ENCODE data around the gene KRTAP10-12. TPM values are rescaled to one million over a fixed set of nuclear protein-coding genes. Genes with fewer than 3 reads are reported as not detected.

The KRTAP10-12 gene
- total and polyA plus RNA-seq, 3 donors from 2014 or later = not detected

- 60 to 81% methylated on average over 8 to 9 of the region's 9 CpGs for WGBS, 2 donors
- H3K36me3 ChIP-seq (ENCODE audit: low read depth, missing control alignments) = no peaks in the 10 kb centered on the region
- H3K4me3 ChIP-seq = no peak within 1 kb of the TSS
- H3K27me3 ChIP-seq = no peaks in the 10 kb centered on the region
- H3K27ac ChIP-seq = no peak within 1 kb of the TSS
- DNase-seq = no peak
- intact Hi-C loops (cut with DNase I; ENCODE audit: low total_unique reads) = no loop called here
- no peaks in the 10 kb centered on the region for H3K4me1 ChIP-seq
- H3K9me3 ChIP-seq = no peaks in the 10 kb centered on the region
- no peak for TF ChIP-seq CTCF (IDR thresholded peaks at IDR 0.05)
- no peak for TF ChIP-seq POLR2A (IDR thresholded peaks at IDR 0.05)
These were observed 42.3 kb upstream of the KRTAP10-12 start, which contains the start of gene KRTAP12-4 for GRCh38 chr21:44654576-44655175. KRTAP12-4 (minus strand) TSS chr21:44654659; CDS start chr21:44654614, 45 bp downstream.

GRCh38 chr21:44656868-44657267 lies 40.1 kb upstream of the KRTAP10-12 start:
- no peak for TF ChIP-seq CTCF (IDR thresholded peaks at IDR 0.05)
- TF ChIP-seq POLR2A (IDR thresholded peaks at IDR 0.05) = no peak
- no peak for DNase-seq
- no peaks in the 10 kb centered on the region for H3K36me3 ChIP-seq (ENCODE audit: low read depth, missing control alignments)
- H3K27me3 ChIP-seq = no peaks in the 10 kb centered on the region
- 48 to 53% methylated on average over 1 of the region's 1 CpG for WGBS, 2 donors
- H3K9me3 ChIP-seq = no peaks in the 10 kb centered on the region
- no peak overlapping the region for H3K4me3 ChIP-seq
- intact Hi-C loops (cut with DNase I; ENCODE audit: low total_unique reads) = no loop called here
- no peak overlapping the region for H3K27ac ChIP-seq
- H3K4me1 ChIP-seq = no peaks in the 10 kb centered on the region

- Histone ChIP-seq H3K4me3 (no peak within 1 kb of the TSS), H3K9me3 (no peaks in the 10 kb centered on the region), H3K27ac (no peak within 1 kb of the TSS), H3K27me3 (no peaks in the 10 kb centered on the region), H3K4me1 (no peaks in the 10 kb centered on the region), H3K36me3 (ENCODE audit: low read depth, missing control alignments) (no peaks in the 10 kb centered on the region)
- intact Hi-C loops (cut with DNase I; ENCODE audit: low total_unique reads) = no loop called here
- TF ChIP-seq POLR2A (IDR thresholded peaks at IDR 0.05) = no peak
- no peak for TF ChIP-seq CTCF (IDR thresholded peaks at IDR 0.05)
- DNase-seq = no peak
- WGBS, 2 donors = 80% methylated on average over 24 to 26 of the region's 26 CpGs
These were observed 39.1 kb upstream of the KRTAP10-12 start, which contains the start of gene KRTAP12-3 for GRCh38 chr21:44657635-44658540. KRTAP12-3 (plus strand) TSS chr21:44657932; CDS start chr21:44657980, 48 bp downstream.

- intact Hi-C loops (cut with DNase I; ENCODE audit: low total_unique reads) = no loop called here
- Histone ChIP-seq H3K27me3 (no peaks in the 10 kb centered on the region), H3K4me3 (no peak overlapping the region), H3K9me3 (no peaks in the 10 kb centered on the region), H3K4me1 (no peaks in the 10 kb centered on the region), H3K27ac (no peak overlapping the region), H3K36me3 (ENCODE audit: low read depth, missing control alignments) (no peaks in the 10 kb centered on the region)
- TF ChIP-seq POLR2A (IDR thresholded peaks at IDR 0.05) (no peak), CTCF (IDR thresholded peaks at IDR 0.05) (no peak)
- WGBS, 2 donors = 81 to 82% methylated on average over 5 of the region's 5 CpGs
- no peak for DNase-seq
These were observed 38.4 kb upstream of the KRTAP10-12 start for GRCh38 chr21:44658541-44658910.

Data from testis (tissue), 3 donors.